SU-DHL-6 (cell line): Measurements from ENCODE around the gene WWOX.

Experiments
- CTCF ChIP-seq: fragments of 200-600 bp; sonication (generic); IDR thresholded peaks from one replicate; pipeline ENCODE4 v1.5.1; 2017; ENCODE audit warnings: antibody characterized with exemption, mild to moderate bottlenecking, low read length, moderate library complexity; ENCODE audit not compliant: insufficient read depth, poor library complexity, severe bottlenecking
- EZH2phosphoT487 ChIP-seq: fragments of 200-600 bp; sonication (generic), shearing (Covaris generic); conservative IDR thresholded peaks from 2 replicates; pipeline ENCODE4 v1.6.1; 2018; ENCODE audit warnings: mild to moderate bottlenecking, antibody characterized with exemption, low read length, moderate library complexity, mixed read lengths

GRCh38 chr16:78647019-78647418 lies 547.6 kb downstream of the WWOX start:
- TF ChIP-seq CTCF (no peak), EZH2phosphoT487 (no peak)
